Iris pigment epithelial cell (primary cell): ENCODE measurements around the gene MED27.

ENCODE experiments used
- DNase-seq: peaks from one replicate; pipeline ENCODE4 v3.0.0-alpha.2; 2011; ENCODE audit warnings: low read depth

The MED27 gene

DNA sequence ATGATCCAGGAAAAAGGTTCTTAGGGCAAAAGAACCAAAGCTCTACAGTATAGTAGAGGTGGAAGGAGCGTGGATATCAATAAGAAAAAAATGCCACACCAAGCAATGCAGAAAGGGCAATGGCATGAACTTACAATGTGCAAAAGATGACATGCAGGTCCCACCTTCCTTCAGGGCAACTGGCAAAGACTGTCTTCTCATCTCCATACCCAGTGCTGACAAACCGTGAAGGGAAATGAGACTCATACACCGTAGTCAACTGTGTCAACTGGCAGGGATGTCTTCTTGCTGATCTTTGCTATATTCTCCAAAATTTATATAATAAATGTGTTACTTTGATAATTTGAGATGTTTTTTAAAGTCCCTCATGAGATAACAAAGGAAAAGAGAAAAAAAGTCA lies 36.0 kb downstream of the MED27 start:
- DNase-seq = no peak

DNA sequence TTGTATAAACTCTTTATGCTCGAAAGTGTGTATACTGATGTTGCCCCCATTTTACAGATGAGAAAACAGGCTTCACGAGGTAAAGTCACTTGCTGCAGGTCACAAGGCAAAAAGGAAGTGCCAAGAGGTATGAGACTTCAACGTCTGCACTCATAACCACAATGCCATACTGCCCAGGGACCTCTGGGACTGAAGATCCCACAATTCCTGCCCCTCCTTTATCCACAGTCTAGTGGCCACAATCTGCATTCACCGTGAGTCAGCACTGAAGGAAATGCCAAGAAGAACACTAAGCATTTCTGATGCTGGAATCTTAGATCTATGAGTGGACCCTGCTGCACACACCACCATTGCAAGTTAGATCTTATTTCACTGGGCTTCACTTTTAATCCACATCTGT lies 37.3 kb downstream of the MED27 start:
- peak; percentile 97 for DNase-seq

DNA sequence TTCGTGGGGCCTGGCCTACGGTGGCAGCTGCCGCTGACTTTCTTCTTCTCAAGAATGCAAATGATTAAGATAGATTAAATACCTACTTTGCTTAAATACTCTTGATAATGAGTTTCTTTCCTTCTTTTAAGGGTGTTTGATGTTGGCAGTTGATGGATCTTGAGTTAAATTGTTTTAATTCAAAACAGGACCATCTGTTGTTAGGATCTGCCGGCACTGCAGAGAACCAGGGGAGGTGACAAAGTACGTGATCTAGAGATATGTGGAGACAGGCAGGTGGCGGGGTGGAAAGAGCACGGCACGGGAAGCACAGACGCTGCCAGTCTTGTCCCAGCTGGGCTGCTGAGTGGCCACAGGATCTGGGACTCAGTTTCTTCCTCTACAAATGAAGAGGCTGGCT lies 37.9 kb downstream of the MED27 start:
- DNase-seq = no peak

DNA sequence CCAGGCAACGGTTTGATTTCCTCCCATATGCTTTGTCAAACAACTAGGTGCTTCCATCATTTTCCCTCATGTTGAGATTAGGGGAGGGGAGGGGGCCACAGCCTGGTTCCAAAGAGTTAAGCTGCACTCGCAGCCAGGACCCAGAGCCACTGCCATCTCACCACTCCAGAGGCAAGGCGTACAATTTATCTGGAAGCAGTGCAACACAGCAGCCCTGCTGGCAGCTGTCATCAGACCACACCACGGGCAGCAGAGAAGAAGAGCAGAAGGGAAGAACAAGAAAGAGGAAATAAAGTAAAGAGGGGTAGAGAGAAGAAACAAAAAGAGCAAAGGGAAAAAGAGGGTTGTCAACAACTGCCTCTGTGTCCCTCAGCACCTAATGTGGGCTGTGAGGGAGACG lies 38.9 kb downstream of the MED27 start:
- no peak for DNase-seq

DNA sequence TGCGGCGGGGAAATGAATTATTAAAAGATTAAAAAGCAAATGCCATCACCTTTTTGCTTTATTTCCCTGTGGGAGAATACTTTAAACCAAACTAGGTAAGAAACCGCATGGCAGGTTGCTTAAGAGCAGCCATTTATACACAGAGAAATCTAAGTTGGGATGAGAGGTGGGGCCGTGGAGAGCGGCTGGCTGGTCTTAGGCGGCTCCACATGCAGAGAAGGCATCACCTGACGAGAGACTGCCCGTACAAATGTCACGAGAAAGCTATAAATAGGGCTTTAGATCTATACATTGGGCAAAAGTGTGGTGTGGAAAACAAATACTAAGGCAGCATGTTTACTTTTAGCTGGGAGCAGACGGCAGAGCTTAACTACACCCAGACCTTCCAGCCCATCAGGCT lies 39.4 kb downstream of the MED27 start:
- no peak for DNase-seq

DNA sequence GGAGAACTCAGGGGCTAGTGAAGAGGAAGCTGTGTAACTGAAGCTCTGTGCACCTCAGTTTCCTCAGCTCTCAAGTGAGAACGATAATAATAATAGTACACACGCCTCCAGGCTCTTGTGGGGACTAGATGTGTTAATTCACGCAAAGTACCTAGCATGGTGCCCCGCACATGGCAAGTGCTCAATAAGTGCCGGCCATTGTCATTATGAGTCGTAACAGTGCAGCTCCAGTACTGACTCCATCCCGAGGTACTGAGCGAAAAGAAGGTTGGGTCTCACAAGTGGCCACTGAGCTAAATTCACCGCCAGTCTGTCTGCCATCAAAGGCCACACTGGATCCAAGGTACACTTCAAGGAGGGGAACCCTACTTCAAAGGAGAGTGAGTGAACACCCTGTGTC lies 40.4 kb downstream of the MED27 start:
- DNase-seq = no peak

DNA sequence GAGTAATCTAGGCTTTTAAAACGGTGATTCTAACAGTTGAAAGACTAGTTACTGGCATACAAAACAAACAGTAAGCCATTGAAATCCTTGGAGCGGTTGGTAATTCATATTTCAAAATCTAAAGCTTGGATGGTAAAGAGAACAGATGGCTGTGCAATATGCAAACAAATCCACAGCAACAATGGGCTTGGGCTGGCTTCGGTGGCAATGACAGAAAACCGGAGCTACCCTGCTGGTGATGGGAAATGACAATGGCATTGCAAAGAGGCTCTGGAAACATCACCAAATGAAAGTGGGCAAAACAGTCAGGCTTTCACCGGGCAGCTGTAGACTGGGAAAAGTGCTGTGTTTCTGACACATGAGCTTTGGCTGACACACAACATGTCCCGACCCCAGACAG lies 42.2 kb downstream of the MED27 start:
- no peak for DNase-seq

DNA sequence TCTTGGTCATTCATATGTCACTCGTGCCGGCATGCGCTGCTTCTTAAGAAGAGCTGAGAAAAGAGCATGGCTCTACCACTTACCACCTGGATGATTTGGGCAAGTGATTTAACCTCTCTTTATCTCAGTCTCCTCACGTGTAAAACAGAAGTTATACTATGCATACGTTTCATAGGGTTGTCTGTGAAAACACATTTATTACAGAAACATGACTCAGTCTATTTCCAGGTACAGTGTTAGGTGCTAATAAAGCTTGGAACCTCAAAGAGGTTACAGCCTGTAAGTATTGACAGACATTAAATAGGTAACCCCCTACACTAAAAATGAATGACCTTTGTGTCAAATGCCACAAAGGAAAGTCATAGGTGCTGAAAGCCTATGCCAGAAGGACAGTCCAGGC lies 43.1 kb downstream of the MED27 start:
- DNase-seq = no peak

DNA sequence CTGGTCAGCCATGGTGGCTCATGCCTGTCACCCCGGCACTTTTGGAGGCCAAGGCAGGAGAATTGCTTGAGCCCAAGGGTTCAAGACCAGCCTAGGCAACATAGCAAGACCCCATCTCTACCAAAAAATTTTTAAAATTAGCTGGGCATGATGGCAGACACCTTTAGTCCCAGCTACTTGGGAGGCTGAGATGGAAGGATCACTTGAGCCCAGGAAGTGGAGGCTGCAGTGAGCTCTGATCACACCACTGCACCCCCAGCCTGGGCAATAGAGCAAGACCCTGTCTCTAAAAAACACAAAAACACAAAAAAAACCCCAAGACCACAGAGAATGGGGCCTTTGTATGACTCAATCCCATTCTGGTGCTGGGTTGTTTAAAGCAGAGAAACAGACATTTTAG lies 44.0 kb downstream of the MED27 start:
- no peak for DNase-seq

DNA sequence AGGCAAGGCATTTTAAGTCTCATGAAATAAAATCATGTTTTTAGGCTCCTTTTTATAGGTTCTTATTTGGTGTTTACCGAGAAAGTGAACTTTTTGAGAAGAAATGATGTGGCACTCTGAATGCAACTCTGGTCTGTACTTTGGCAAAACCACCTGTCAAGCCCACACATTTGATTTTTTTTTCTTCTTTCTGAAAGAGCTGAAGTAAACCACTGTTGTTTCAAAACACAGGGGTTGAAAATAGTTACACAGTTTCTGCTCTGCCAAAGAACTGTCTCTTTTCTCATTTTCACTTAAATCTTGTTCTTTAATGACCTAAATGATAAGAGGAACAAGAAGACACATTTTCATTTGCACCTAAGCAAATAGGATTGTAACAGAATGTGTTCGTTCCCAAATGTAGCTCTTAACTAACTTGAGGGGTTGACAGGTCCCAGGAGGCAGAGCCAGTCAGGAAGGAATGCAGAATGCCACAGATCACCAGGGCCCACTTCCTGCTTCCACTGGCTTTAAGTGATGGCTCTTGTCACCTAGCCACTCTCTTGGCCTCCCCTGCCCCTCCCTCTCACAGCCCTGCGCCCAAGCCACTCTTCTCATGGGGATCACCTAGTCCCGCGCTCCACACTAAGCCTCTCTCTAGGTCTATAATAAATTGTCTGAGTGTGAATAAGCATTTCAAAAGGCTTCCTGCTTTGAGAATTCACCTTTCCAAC lies 47.3 kb downstream of the MED27 start:
- DNase-seq = no peak

DNA sequence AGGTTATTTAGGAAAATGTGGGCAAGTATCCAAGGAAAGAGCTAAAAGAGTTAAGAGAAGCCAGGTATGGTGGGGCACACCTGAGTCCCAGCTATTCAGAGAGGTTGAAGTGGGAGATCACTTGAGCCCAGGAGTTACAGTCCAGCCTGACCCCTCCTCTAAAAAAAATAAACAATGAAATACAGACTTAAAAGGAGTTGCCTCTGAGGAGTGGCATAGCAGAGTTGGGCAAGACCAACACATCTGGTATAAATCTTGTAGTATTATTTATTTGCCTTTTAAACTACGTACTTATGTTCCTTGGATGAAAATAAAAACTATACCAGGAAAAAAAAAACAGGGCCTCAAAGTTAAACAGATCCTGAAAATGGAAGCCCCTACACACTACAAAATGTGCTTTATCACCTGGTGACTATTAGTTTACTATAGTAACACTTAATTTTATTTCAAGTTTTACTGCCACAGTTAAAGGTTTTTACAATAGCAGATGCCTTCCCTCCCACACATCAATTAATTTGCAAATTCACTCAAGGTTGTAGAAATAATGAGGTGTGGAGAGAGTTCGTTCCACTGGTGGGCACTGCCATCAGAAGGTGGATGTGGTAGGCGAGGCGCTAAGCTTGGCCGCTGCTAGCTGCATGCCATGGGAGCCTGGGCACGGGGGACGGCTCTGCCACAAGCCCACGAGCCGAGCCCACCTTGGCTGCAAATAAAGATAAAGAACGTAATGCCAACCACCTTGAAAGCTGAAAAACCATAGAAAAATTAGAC lies 48.0 kb downstream of the MED27 start:
- DNase-seq = no peak

DNA sequence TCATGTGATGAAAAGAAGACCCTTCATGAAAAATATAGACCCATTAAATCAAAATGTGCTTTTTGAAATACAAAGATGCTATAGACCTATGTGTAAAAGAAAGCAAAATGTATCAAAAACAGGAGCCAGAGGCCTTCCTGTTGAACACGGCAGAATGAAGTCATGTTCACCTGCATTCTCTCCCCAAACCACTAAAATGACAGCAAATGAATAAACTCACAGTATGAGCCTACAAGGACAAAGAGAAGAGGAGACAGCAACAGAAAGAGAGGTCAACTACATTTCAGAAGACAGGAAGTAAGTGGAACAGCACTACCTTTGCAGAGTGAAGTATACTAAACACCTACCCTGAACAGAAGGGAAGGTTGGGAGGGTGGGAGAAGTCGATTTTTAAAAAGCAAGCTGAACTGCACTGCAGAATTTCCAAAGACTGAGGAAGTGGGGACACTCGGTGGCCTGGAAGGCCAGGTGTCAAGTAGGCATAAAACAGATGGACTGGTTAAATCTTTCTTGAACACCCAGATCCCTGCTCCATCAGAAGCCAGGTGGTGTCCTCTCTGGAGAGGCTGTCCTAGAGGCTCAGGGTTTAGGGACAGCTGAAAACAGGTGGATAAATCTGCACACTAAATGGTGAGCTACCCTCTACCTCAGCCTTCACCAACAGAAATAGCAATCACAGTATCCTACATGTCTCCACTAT lies 48.9 kb downstream of the MED27 start:
- no peak for DNase-seq

DNA sequence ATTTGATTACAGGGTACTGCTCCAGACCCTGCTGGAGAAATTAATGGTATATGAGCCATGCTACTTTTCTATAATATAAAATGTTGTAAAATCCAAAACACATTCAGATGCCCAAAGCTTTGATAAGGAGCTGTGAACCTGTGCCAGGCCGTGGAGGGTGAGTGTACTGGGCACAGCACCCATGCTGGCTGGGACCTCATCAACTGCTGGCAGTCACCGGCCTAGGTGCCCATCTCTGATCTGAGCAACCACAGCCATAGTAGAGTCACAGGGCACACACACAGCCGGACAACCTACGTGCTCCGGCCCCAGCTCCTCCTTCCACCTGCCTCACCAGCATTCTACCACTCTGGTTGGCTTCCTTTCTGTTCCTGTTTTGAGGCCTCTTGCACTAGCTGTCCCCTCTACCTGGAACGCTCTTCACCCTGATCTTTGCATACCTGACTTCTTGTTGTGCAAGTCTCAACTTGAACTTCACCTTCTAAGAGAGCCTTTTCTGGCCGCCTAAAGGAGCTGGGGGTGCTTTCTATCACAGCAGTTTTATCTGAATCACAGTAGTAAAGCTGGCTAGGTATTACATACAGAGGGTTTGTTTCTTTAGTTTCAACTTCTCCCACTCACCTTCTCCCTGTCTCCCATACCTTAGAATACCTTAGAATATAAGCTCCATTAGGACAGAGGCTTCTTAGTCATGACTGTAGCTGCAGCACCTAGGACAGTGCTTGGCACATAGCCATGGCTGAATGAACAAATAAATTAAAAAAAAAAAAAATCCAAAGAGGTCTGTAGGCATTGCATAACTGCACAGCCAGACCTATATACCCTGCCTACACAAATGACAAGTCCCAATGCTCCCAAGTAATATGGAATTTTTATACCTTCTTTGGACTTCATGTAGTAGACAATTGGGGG lies 51.7 kb downstream of the MED27 start:
- DNase-seq = peak; percentile 44

DNA sequence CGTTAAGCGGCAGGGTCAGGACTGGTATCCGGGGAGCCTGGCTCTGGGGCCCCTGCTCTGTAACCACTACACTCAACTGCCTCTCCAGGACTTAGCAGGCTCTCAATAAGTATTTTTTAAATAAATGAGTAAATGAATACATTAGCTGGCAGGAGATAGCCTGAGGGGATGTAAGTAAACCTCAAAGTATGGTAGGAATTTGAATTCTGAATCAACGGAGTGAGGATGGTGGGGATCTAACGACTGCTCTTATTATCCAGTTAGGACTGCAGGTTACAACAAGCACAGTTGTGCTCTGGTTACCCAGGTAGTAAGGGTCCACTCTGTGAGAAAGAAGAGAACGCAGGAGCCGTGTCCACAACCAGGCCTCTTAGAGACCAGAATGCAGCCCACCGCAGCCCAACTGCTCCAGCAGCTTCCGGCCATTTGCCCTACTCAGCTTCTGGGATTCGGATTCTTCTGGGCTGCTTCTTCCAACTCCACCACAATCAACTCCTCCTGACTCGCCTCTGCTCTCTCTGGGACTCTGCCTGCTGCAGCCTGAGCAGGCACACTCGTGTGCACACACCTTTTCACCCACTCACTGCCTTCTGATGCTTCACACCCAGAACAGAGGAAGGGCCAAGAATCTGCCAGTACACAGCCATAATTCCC lies 52.6 kb downstream of the MED27 start:
- peak; percentile 76 for DNase-seq

DNA sequence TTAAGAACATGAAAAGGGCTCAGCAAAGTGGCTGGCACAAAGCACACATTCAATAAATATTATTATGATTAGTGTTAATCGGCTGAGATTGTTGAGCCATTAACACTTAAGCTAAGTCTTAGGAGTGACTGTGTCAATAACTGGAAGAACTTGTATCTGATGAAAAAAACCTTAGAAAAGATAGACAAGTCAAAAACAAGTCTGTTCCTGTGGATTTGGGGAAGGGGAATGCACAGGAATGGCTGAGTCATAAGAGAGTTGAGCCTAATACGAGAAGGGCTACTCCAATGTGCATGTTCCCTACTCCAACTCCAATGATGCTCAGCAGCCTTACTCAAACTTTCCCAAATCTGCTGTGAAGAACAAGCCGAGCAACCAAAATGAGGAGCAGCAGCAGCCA lies 53.9 kb downstream of the MED27 start:
- DNase-seq = no peak

DNA sequence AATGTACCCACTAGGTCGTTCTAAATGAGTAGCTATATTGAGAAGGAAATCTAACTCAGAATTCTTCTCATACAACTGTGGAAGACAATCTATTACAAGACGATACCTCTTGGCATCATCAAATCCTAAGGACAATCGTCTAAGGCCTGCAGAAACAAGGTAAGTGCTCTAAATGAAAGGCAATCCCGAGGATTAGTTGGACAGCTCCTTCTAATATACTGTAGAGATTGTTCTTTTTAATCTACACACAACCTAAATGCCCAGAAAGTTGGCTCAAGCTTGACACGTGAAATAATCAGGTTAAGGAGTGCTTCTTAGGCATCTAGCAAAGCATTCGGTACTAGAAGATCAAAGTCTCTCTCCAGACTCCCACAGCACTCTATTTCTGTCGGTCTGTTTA lies 55.1 kb downstream of the MED27 start:
- no peak for DNase-seq

DNA sequence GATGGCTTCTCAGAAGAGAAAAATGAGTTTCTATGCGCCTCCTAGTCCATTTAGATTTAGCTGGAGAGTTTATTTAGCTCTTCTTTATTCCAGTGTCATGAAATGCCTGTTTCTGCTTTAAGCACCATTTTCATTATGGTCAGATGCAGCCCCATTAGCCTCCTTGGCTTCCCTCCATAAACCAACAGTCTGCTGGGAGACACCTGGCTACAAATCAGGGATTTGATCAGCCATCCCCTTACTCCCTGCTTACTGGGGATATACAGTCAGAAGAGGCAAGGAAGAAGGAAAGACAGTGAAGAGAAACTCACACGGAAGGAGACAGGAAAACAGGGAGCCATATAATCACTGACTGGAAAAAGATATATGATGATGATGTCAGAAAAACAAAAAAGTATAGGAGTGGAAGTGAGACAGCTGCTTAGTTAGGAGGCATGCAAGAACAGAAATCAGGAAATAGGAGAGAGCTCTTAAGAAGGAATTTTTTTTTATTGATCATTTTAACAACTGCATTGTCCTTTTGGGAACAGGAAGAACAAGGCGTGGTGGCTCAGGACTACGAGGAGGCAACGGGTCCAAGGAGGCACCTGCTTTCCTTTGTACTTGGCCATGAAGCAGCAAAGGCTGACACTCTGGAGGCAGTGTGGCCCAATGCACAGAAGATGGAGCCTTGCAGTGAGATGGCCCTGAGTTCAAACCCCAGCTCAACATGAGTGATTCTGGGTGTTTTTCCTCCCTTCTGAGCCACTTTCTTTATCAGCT lies 56.1 kb downstream of the MED27 start:
- no peak for DNase-seq

DNA sequence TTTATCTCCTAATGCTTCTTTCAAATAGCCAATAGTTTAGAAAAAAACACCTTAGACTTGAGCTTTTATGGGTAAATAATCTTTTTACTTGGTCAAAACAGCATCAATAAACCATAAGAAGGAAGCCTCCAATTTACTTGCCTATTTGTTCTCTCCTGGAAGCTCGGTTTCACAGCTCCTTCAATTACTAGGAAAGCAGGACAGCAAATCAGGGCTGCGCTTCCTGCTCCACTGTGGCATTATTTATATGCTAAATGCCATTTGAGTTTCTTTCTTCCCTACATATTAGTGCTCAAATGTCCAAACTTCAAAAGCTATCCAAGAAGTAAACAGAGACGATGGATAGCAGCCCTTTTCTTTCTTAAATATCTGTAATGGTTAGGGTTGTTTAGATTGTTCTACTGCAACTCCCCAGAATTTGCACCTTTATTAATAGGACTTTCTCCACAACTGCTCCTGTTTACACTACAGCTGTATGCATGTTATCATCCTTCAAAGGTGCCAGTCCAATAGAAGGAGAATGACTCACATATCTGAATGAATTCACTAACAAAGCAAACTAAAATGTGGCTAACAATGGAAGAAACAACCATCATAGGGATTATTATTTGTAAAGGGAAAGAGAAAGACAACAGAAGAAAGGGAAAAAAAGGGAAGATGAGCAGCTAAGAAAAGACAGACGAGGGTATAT lies 58.7 kb downstream of the MED27 start:
- peak; percentile 36 for DNase-seq

DNA sequence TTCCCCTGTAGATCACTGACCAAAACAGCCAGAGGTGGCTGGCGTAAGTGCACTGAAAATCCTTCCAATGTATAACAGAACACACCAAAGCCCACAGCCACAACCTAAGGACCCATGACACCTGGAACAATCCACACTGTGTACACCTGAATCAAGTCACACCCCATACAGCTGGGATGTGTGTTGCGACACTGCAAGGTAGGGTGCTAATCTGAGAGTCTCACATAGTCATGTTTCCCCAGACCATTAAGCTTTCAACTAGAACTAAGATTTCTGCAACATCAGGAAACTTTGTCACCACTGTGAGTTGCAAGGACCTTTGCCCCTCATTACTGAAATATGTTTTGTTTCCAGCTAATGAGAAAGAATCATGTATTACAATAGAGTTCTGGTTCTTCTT lies 59.4 kb downstream of the MED27 start:
- no peak for DNase-seq

DNA sequence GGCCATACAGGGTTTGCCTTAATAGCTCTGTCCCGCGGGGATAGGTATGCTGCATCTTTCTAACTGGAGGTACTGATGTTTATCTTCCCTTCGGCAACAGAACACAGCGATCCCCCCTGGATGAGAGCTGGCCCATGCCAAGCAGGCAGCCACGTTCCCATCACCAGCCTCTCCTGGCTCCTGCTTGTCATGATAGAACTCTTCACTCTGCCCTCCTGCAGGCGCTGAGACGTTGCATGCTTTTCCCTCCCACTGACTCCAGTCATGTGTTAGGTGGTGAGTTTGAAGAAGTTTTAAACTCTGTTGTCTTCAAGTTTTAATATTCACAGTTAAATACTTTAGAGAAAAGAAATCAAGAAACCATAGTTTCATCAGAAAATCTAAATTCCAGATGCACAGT lies 60.0 kb downstream of the MED27 start:
- DNase-seq = no peak
